NCI-H345 treated with DMSO at 0.1 percent for 48 hours (cell line): Measurements from ENCODE around the gene MYO3A.

Source experiments
- DNase-seq: peaks from one replicate; lab custom pipeline; 2025; ENCODE audit not compliant: unreplicated experiment; lab: John Stamatoyannopoulos, UW

Gene MYO3A

DNA sequence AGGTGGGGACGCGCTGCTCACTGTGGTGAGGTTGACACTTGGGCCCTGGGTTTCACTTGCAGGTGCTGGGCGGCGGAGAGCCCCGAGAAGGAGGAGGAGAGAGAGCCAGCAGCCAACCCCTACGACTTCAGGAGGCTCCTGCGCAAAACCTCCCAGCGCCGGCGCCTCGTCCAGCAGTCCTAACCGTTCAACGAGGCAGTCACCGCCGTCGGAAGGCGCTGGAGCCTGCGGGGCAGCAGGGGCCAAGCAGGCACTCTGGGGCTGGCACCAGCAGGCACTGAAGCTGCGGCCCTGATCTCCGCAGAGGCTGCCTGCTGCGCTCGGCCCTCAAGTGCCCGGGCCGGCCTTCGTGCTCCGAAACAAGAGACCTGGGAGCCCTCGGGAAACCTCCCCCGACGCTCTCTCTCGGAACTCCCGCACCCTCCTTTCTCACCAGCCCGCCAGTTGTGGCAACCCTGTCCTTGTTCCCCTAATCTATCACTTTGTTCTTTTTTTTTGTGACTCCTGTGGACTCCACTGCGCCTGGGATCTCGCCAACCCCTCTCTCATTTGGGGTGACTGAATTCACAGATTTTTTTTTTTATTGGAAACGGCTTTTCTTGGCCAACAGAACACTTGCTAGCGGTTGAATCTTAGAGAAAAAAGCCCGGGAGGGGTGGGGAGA, 277.9 kb downstream of the MYO3A start:
- no peak for DNase-seq

DNA sequence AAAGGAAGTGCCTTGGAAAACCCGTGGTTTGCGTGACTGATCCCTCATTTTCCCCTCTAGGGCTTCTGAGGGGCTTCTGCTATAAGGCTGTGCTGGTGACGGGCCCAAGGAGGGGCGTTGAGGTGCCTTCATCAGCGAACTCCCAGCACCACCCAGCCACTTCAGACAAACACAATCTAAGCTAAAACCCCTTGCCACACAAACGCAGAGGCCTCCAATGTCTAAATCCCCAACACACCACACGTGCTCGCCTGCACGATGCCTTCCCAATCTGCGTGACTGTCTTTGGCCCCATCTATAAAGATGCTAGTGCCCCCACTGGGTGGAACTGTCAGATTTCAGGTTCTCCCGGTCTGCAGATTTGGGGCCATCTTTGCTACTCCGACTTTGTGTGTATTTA, 278.5 kb downstream of the MYO3A start:
- DNase-seq, result no peak

DNA sequence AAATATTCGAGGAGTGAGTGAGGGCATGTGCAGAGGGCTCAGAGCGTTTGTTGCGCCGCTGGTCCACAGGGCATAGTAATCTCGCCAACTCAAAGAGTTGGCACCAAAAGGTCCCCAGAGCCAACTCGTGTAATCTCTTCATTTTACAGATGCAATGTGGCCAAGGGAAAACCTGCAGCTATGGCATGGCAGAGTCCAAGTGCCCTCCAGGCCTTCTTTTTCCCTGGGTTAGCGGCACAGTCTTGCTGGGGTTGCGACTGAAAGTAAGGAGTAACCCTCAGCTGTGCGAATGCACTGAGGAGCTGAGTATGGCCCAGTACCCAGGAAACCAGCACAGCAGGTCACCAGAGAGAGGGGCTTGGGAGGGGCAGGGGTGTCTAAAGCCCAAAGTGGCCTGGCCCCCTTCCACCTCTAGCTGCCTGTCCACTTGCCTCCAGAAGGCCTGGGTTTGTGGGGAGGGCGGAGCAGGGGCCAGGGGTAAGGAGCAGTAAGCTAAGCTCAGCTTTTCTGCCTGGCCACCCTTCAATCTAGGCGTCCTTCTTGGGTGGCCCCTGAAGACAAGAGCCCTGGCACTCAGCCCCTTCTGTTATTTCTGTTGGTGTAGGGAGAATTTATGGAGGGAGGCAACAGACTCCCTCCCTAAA, 279.2 kb downstream of the MYO3A start:
- no peak for DNase-seq

DNA sequence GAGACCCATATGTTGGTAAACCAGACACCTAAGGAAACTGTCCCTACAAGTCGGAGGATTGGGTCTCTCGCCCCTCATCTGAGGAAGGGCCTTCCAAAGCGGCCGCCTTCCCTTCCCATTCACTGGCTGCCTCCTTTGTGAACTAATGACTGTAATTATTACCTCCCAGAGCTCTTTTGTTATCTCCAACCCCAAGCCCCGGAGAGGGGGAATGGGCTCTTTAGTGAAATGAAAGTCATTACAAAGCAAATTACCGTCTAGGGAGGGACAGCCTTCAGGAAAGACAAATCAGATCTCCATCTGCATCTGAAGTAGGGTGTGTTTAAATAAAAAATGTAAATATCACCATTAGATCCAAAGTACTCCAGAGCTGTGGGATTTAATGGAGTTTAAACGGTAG, 280.0 kb downstream of the MYO3A start:
- DNase-seq, result no peak

DNA sequence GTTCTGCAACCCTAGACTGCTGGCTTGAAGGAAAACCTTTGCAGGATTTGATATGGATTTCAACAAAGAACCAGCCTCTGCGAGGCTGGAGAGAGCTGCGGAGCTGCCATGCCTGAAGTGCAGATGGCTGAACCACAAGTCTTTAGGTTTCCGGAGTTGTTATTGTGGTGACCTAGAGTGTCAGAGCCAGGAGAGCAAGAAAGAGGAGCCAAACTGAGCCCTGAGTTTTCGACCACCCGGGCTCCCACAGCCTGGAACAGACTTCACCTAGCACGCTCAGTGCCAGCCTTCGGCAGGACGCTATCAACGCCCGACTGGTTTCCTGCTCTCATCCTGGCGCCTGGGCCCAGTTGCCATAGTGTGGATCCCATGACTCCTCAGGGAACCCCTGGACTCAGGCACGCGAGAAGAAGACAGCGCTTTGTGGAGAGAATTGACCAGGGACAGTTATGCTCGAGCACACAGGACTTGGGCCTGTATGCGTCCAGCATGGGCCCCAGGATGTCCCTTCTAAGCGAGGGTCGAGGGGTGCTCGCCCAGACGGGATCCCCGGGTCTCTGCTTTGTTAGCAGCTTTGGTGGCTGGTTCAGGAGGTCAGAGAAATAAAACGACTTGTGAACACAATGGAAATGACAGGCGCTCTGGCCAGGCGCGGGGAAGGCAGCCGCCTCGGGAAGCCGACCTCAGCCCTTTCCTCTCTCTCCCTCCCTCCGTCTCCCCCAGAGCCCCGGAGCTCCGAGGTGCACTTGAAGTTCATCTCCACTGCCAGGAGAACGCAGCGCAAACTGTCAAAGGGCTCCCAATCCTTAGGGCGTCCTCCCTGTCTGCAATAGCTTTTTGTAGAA, 280.7 kb downstream of the MYO3A start:
- DNase-seq, result no peak

DNA sequence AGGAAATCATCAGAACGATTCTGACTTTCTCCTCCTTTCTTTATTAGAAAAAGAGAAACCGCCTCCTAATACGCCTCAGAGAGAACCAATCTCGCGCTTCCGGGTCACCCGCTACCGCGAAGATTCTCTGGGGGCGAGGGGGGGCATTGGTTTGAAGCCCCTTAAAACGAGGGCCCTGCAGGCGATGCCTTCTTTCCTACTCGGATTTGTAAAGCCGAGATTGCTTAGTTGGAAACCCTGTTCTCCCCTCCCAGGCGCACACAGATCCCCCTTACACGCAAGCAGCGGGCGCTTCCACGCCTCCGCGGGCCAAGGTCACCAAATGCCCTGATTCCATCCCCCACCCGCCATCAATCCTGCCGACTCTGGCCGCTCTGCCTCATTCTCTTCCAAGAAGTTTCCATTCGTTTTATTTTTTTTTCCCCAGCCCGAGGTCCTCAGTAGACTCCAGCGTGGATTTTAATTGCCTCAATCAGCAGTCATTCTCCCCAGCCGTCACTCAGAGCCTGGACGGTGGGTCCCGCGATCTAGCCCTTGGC, 281.4 kb downstream of the MYO3A start:
- DNase-seq, result no peak

DNA sequence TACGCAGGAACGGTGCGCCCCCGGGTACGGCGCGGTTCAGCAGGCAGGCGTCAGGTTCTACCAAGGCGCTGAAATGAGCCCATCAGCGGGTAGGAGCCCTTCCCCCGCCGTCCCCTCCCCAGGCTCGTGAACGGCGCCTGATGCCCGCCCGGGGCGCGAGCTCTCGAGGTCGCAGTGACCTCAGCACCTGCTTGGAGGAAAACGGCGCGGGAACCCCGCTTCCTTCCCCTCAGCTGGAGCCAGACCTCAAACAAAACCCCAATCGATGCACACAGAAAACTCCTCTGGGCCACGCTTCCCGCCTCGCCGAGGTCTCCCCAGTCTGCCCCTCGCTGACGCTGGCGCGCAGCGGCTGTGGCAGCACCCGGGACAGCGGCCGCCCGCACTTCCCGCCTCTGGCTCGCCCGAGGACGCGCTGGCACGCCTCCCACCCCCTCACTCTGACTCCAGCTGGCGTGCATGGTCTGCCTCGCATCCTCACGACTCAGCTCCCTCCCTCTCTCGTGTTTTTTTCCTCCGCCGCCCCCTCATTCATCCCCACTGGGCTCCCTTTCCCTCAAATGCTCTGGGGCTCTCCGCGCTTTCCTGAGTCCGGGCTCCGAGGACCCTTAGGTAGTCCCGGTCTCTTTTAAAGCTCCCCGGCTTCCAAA, 282.0 kb downstream of the MYO3A start:
- DNase-seq, result no peak

DNA sequence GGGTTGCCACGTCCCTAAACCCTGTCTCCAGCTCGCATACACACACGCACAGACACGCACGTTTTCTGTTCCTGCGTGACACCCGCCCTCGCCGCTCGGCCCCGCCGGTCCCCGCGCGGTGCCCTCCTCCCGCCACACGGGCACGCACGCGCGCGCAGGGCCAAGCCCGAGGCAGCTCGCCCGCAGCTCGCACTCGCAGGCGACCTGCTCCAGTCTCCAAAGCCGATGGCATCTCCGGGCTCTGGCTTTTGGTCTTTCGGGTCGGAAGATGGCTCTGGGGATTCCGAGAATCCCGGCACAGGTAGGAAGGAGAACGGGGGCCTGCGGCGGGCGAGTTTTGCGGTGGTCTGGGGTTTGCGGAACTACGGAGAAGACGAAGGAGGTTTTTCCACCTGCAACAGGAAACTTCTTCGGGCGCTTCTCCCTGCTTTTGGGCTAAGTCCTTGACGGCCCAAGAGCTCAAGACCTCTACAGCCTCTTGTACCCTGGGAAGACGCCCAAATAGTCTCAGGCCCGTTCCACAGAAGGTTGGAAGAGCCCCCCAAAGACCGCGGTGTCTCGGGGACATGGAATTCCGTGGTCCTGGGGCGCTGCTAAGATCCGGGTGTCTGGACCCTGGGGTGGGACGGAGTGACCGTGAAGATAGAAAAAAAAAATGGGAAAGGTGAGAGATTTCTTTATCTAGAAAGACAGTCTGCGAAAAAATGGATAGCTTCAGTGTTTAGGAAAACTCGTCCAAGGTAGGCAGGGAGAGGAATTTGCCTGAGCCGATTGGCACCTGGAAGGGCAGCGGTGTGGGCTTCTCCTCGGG, 282.8 kb downstream of the MYO3A start, which contains the start of gene GAD2:
Gene GAD2 (plus strand): TSS at position 190 of the 811 bp plus-strand sequence. CDS start 36 bp downstream, at position 226.
- DNase-seq, result no peak

DNA sequence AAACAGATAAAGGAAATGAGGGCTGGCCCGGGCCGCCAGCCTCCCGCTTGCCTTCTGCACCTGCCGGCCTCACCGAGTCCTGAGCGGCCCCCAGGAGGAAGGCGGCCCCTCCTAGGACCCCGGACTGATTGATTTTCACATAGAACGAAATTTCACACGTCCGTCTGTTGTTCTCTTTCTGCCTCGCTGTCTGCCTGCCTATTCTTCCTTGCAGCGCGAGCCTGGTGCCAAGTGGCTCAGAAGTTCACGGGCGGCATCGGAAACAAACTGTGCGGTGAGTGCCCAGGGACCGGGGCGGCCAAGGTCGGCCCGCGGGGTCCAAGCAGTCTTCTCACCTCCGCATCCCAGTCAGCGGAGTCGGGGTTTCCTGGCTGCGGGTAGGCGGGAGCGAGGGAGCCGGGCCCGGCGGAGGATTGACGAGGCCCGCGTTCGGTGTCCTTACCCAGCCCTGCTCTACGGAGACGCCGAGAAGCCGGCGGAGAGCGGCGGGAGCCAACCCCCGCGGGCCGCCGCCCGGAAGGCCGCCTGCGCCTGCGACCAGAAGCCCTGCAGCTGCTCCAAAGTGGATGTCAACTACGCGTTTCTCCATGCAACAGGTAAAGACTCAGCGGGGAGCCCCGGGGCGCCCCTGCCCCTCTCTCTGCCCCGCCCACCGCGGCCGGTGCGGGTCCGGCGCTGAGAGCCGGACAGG, 283.5 kb downstream of the MYO3A start:
- DNase-seq, result no peak

DNA sequence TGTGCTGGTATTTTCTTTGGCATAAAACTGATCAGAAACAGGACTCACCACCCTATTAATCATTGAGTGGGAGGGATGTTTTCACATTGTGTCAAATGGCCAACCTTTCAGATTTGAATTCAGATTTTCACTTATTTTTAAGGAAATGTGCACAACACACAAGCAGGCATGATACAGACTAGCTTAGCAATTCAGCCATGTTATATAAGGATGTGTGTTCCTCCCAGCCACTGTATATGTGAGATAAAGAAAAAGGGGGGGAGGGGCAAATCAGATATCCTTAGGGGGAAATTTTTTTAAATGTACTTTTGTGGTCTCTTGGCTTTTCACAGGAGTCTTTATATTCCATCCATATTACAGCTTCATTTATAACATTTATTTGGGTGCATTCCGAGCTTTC, 285.6 kb downstream of the MYO3A start:
- no peak for DNase-seq

DNA sequence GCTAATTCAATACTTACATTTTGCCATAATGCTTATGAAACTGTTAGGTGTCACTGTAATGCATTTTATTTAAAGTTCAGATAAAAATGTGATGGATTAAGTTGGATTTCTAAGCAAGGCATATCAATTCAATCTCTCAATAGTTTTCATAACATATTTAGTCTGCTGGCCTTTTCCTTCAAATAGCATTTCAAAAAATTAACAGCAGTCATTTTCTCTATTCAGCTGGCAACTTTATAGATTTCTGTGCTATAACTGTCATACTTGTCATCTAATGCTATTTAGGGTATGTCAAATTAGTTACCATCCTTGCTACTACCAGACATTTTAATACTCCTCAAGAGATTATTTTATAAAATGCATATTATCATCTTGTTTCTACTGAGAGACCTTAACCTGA, 286.9 kb downstream of the MYO3A start:
- DNase-seq, result no peak

DNA sequence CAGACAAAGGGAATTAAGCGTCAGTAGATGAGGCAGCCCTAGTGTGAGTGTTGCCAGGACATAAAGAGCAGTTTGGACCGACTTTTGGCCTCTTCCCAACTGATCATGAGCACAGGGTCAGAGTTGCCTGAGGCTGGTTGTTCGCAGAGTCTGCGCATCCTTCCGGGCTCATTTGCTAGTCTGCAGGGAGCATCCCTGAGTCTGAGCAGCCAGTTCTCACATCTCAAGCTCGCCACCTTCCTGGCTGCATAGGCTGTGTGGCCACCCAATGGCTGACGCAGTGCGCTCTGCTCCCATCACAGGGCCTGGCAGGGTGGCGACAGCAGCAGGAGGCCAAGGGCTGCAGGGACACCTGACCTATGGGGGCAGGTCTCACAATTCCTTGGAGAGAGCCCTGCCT, 287.5 kb downstream of the MYO3A start:
- DNase-seq, result no peak

DNA sequence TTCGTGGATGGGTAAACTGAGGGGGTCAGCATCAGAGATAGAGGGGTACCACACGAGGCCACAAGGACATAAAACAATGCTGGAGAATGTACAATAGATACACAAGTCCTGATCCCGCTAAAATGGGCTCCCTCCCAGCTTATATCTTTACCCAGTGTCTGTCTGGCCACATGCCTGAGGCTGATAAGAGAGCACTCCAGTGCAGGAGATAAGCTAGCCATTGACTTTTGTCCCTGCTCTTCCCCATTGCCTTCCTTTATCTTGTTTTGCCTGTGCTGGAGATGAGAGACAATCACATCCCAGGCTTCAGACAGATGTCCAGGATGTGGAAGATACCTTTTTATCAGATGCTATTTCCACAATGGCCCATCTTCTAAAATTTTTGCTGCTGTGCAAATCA, 288.5 kb downstream of the MYO3A start:
- DNase-seq, result no peak

DNA sequence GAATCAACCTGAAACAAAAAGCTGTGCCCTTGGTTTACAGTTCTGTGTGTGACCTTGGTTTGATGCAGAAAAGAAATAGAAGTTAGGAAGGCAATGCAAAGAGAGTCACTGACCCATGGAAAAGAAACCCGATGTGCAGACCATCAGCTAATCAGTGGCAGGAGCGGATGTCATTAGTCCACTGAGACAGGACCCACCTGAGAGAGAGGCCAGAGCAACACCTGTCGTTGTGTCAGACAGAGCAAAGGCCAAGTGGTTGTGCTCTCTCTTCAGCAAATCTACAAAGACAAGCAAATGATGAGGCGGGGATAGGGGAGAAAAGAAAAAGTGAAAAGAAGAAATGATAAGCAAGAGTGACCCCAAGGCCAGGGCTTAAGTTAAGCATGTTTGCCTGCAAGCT, 291.3 kb downstream of the MYO3A start:
- no peak for DNase-seq

DNA sequence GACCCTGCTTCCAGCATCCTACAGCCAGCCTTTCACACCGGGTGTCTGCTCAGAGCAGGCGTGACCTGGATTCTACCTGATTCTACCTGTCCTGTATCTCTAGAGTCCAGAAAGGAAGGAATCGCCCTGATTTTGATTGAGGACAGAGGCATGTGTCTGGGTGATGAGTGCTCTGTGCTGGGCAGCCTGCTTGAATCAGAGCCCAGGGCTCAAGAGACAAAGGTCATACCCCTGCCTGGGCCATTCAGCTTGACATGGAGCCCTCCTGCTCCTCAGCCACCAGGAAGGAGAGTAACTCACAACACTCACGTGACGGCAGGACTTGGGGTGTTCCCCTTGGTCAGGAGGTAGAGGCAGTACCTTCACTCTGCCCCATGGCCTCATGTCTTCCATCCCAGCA, 293.8 kb downstream of the MYO3A start:
- no peak for DNase-seq

DNA sequence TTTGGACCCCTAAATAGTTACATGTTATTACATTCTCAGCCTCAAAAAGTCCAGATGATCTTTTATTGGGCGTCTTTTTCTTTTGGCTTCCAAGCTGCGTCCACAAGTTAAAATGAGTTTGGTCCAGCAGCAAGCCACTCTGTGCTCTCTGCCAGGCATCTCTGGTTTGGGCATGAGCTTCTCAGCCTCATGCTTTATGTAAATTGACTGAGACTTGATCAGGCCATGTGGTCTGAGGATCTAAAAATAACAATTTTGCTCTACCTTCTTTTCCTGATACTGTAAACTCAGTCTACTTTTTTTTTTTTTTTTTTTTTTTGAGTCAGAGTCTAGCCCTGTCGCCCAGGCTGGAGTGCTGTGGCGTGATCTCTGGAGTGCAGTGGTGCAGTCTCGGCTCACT, 298.1 kb downstream of the MYO3A start:
- DNase-seq, result no peak

DNA sequence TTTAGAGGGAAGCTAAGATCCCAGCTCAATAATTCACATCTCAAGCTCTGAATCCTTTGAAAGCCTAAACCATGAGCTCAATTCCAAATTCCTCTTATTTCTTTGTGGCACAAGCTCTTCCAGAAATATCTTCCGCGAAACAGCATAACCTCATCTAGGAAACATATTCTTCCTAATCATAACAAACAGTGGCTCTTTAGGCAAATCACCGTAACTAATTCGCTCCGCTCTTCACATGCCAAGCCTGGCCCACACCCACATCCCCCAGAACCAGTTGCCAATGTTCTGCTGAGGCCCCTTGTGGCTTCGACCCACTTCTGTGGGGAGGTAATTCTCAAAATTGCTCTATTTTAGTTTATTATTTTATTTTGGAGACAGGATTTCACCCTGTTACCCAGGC, 301.7 kb downstream of the MYO3A start:
- DNase-seq, result no peak

DNA sequence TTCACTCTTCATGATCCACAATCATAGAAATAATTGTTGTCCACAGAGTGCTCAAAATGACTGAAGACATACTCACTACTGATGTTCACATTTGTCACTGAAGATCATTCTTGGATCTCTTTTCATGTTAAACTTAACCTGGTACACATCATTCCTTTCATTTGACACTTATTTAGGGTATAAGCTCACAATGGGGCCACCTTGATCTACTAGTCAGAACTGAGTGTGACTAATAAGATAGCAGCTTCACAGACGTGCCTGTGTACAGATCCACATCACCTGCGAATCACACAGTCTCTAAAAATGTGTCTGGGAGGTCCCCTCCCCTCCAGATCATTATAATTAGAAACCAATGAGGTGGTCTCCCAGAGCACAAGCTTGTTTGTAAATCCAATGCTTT, 304.3 kb downstream of the MYO3A start:
- no peak for DNase-seq

DNA sequence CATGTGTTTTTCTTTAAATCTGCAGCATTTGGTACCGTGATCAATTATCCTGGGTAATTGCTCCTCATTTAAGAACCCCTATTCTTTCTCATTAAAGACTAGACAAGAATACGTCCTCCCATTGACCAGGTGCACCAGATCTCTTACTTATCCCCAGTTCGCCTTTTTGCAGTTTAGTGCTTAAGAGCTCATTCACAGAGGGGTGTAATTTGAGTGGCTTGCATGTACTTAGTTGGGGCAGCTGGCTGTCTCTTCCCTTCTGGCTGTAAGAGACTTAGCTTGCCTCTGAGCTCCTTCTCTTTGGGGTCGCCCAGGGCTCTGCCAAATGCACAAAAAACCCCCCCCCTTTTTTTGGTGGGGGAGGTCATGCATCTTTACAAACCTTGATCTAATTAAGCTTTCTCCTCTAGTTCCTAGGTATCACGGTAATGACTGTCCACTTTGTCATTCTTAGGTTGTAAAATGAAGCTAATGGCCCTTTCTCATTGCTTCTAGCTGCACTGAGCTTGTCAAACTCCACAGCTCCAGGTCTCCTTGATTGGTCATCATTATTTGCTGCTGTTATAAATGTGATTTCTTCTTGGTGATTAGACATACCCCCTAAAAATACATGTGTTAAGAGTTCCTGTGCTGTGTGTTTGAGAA, 308.8 kb downstream of the MYO3A start:
- no peak for DNase-seq
